ENCODE data around the gene CTNNBIP1. TPM values are rescaled to one million over a fixed set of nuclear protein-coding genes. Genes with fewer than 3 reads are reported as not detected.

The CTNNBIP1 gene
- total RNA-seq, 3 donors from 2014 or later (not counting 1 experiment from before 2014, with no cell fraction given), result 26.4 to 31.0 (median 29.8) TPM

- DNase-seq (peak in 1 of 2 donors; percentile 18), ATAC-seq (peak; percentile 29 to 60 (median 59))
- Histone ChIP-seq H3K27ac (ENCODE audit: low read length) (peak overlapping the region; percentile 27), H3K9me3 (ENCODE audit: control insufficient read depth, insufficient read depth, low read length) (no peaks in the 10 kb centered on the region), H3K4me3 (ENCODE audit: low read length) (no peak overlapping the region), H3K4me1 (ENCODE audit: control insufficient read depth, insufficient read depth, low read length) (peaks cover 18% of the 10 kb centered on the region), H3K27me3 (ENCODE audit: control insufficient read depth, insufficient read depth, low read length) (no peaks in the 10 kb centered on the region), H3K36me3 (ENCODE audit: control insufficient read depth, insufficient read depth, low read length) (no peaks in the 10 kb centered on the region)
- 51% methylated on average over 18 of the region's 18 CpGs for WGBS (ENCODE audit: insufficient coverage)
- Mint-ChIP-seq H3K4me1 (peaks cover 26 to 32% of the 10 kb centered on the region in 2 donors), H3K9me3 (no peaks in the 10 kb centered on the region), H3K36me3 (no peaks in the 10 kb centered on the region), H3K27ac (peak overlapping the region; percentile 74 to 84), H3K27me3 (ENCODE audit: low read depth in 2 of 2) (no peaks in the 10 kb centered on the region), H3K4me3 (peak overlapping the region; percentile 50)
- intact Hi-C loops (cut with micrococcal nuclease), result no loop called here
- no peak for TF ChIP-seq CTCF (IDR thresholded peaks at IDR 0.05)
Measured at GRCh38 chr1:9900142-9901043, 9.7 kb downstream of the CTNNBIP1 start.

- Histone ChIP-seq H3K4me1 (ENCODE audit: control insufficient read depth, insufficient read depth, low read length) (peaks cover 4% of the 10 kb centered on the region), H3K27me3 (ENCODE audit: control insufficient read depth, insufficient read depth, low read length) (no peaks in the 10 kb centered on the region), H3K4me3 (ENCODE audit: low read length) (no peak overlapping the region), H3K9me3 (ENCODE audit: control insufficient read depth, insufficient read depth, low read length) (no peaks in the 10 kb centered on the region), H3K27ac (ENCODE audit: low read length) (no peak overlapping the region), H3K36me3 (ENCODE audit: control insufficient read depth, insufficient read depth, low read length) (peaks cover 4% of the 10 kb centered on the region)
- Mint-ChIP-seq H3K9me3 (no peaks in the 10 kb centered on the region), H3K4me1 (peaks cover 25 to 26% of the 10 kb centered on the region in 2 donors), H3K4me3 (no peak overlapping the region), H3K27me3 (ENCODE audit: low read depth in 2 of 2) (no peaks in the 10 kb centered on the region), H3K36me3 (no peaks in the 10 kb centered on the region), H3K27ac (peak overlapping the region; percentile 12 to 42)
- DNase-seq, result no peak
- no peak for ATAC-seq
- no peak for TF ChIP-seq CTCF (IDR thresholded peaks at IDR 0.05)
- 90% methylated on average over 2 of the region's 3 CpGs for WGBS (ENCODE audit: insufficient coverage)
- intact Hi-C loops (cut with micrococcal nuclease), result no loop called here
Measured at GRCh38 chr1:9894115-9894514, 16.0 kb downstream of the CTNNBIP1 start.

GRCh38 chr1:9892563-9893528 lies 17.2 kb downstream of the CTNNBIP1 start:
- ATAC-seq (no peak), DNase-seq (no peak)
- Mint-ChIP-seq H3K27me3 (ENCODE audit: low read depth in 2 of 2) (no peaks in the 10 kb centered on the region), H3K9me3 (no peaks in the 10 kb centered on the region), H3K27ac (peak overlapping the region; percentile 12 to 42), H3K36me3 (no peaks in the 10 kb centered on the region), H3K4me1 (peaks cover 25 to 27% of the 10 kb centered on the region in 2 donors), H3K4me3 (no peak overlapping the region)
- peaks cover 4% of the 10 kb centered on the region for H3K36me3 ChIP-seq (ENCODE audit: control insufficient read depth, insufficient read depth, low read length)
- 68% methylated on average over 13 of the region's 14 CpGs for WGBS (ENCODE audit: insufficient coverage)
- H3K4me3 ChIP-seq (ENCODE audit: low read length), result no peak overlapping the region
- H3K4me1 ChIP-seq (ENCODE audit: control insufficient read depth, insufficient read depth, low read length), result peaks cover 5% of the 10 kb centered on the region
- no peaks in the 10 kb centered on the region for H3K9me3 ChIP-seq (ENCODE audit: control insufficient read depth, insufficient read depth, low read length)
- no peak overlapping the region for H3K27ac ChIP-seq (ENCODE audit: low read length)
- no peak for TF ChIP-seq CTCF (IDR thresholded peaks at IDR 0.05)
- no peaks in the 10 kb centered on the region for H3K27me3 ChIP-seq (ENCODE audit: control insufficient read depth, insufficient read depth, low read length)
- intact Hi-C loops (cut with micrococcal nuclease), result no loop called here
